Right lobe of liver (tissue), 4 donors: ENCODE data around the gene SPAG6.

ENCODE experiments used
- CTCF ChIP-seq, 4 donors: fragments of 200-600 bp in 3 of 4; fragments of 450-650 bp in 1 of 4; IDR thresholded peaks; one replicate each; pipeline versions ENCODE4 v1.5.1 to v1.8.0; 2016 to 2022; ENCODE audit warnings: antibody characterized with exemption in 4 of 4, mild to moderate bottlenecking in 2 of 4
- POLR2A ChIP-seq: fragments of 450-650 bp; IDR thresholded peaks from one replicate; pipeline ENCODE4 v1.6.1; 2017; ENCODE audit warnings: antibody characterized with exemption, mild to moderate bottlenecking
- donor health status: DM: no; HTN: no; CAD: no.
- donor health status: DM: no; HTN: no; CAD: no.
- donor health status: DM: no; HTN: yes; CAD: no.

- no peak for TF ChIP-seq CTCF (IDR thresholded peaks at IDR 0.05)
- no peak for TF ChIP-seq POLR2A
These were observed 21.1 kb downstream of the SPAG6 start for GRCh38 chr10:22366435-22366703.
